Esophagus muscularis mucosa (tissue), 4 donors: ENCODE data around the gene OR6S1. TPM values are rescaled to one million over a fixed set of nuclear protein-coding genes. Genes with fewer than 3 reads are reported as not detected.

Experiments
- DNase-seq: peaks from one replicate; pipeline ENCODE4 v3.0.0-alpha.2; 2017; ENCODE audit errors: extremely low spot score
- H3K27ac ChIP-seq, 4 donors: fragments of 200-600 bp; sonication (generic); replicated peaks in 1 of 4; 1 replicate in 3 of 4; 2 replicates in 1 of 4; pipeline ENCODE4 v1.5.1; 2016 to 2019; ENCODE audit warnings: mild to moderate bottlenecking in 1 of 4
- H3K27me3 ChIP-seq, 4 donors: fragments of 200-600 bp; sonication (generic); one replicate each; pipeline versions ENCODE4 v1.5.1 to v1.6.0; 2016 to 2019
- H3K36me3 ChIP-seq, 4 donors: fragments of 200-600 bp; sonication (generic); one replicate each; pipeline ENCODE4 v1.5.1; 2016 to 2019
- H3K4me1 ChIP-seq, 4 donors: fragments of 200-600 bp; sonication (generic); one replicate each; pipeline ENCODE4 v1.5.1; 2016 to 2019
- H3K4me3 ChIP-seq, 4 donors: fragments of 200-600 bp; sonication (generic); 1 replicate in 2 of 4; 2 replicates in 2 of 4; pipeline ENCODE4 v1.5.1; 2016 to 2019; ENCODE audit warnings: mild to moderate bottlenecking in 4 of 4, moderate library complexity in 1 of 4
- H3K9me3 ChIP-seq, 4 donors: fragments of 200-600 bp; sonication (generic); 1 replicate in 3 of 4; 2 replicates in 1 of 4; pipeline ENCODE4 v1.5.1; 2016 to 2019
- EP300 ChIP-seq: sonication (generic); formaldehyde crosslinking; IDR thresholded peaks from one replicate; pipeline ENCODE4 v1.6.1; 2017; ENCODE audit warnings: antibody characterized with exemption
- POLR2A ChIP-seq: fragments of 450-650 bp; IDR thresholded peaks from one replicate; pipeline ENCODE4 v1.6.1; 2017; ENCODE audit warnings: antibody characterized with exemption, moderate library complexity, mild to moderate bottlenecking, low read depth
- POLR2AphosphoS5 ChIP-seq, 2 donors: sonication (generic); formaldehyde crosslinking; IDR thresholded peaks; one replicate each; pipeline ENCODE4 v1.6.1; 2017; ENCODE audit warnings: antibody characterized with exemption in 2 of 2
- WGBS: methylation state at CpG from one replicate; pipeline ENCODE4 v1.1.5; 2018; 5-methylcytosine and 5-hydroxymethylcytosine counted together
- intact Hi-C: fragments of 100-400 bp; cut with DNase I; formaldehyde crosslinking; loops from one replicate; pipeline ENCODE4 v1.15.1; 2023
- total RNA-seq, 4 donors: library from RNA; depleted of rRNA; stranded (reverse); fragments of >200 nt; gene quantifications; one replicate each; pipeline versions ENCODE4 v1.1.0 to v1.2.1, GENCODE V29; 2016
- TF ChIP-seq, protein P1 (sequence below), 3 experiments: fragments of 200-600 bp in 2 of 3; fragments of 450-650 bp in 1 of 3; sonication (generic) in 2 of 3; IDR thresholded peaks; one replicate each; pipeline ENCODE4 v1.5.1; 2017 to 2019; ENCODE audit warnings: antibody characterized with exemption in 3 of 3, mild to moderate bottlenecking in 2 of 3, moderate library complexity in 1 of 3

OR6S1 gene
- total RNA-seq, 4 donors from 2014 or later = not detected

DNA sequence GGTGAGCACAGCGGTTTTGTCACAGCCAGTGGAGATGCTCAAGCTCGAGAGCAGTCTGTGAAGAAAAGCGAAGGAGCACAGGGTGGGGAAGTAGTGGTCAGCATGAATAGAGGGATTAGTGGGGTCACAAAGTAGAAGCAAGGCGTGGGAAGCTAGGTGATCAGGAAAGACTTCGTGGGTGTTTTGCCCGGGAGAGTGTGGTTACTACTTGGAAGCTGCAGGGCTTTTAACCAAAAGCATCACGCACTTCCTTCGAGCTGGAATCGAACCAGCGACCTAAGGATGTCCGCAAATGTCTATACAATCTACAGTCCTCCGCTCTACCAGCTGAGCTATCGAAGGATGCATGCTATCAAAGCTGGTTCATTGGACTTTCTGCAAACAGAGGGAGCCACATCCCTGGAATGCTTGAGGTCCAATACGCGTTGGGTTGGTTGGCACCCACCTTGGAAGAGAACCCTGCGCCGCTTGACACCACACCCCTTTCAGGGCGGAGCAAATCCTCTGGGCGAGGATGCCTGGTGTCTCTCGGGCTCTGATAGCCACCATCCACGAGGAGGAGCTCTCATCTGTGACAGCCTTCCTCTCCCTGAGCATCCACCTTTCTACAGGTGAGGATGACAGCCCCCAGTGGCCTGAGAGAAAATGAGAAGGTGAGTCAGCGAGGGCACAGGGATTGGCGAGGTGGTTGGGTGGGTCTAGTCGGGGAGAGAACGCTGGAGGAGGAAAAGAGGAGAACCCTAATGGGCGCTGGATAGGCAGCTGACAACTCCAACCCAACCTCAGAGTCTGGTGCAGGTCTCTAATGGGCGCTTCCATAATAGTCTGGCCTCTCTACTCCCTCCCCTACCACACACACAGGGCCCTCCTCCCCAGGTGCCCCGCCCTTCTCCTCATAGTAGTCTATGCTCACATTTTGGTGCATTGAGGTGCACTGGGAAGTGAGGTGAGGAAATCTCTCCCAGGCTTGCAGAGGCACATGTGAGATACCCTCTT, 16.0 kb upstream of the OR6S1 start:
- no peak overlapping the region for H3K27ac ChIP-seq
- H3K36me3 ChIP-seq = no peaks in the 10 kb centered on the region
- H3K4me3 ChIP-seq = no peak overlapping the region
- peaks cover 0 to 92% (median 60%) of the 10 kb centered on the region in 4 donors for H3K27me3 ChIP-seq
- peaks cover 0 to 13% (median 7%) of the 10 kb centered on the region in 4 donors for H3K4me1 ChIP-seq
- peak; percentile 83 for DNase-seq
- 27% methylated on average over 19 of the region's 28 CpGs for WGBS
- intact Hi-C loops = no loop called here
- no peaks in the 10 kb centered on the region for H3K9me3 ChIP-seq
- TF ChIP-seq, protein P1, sequence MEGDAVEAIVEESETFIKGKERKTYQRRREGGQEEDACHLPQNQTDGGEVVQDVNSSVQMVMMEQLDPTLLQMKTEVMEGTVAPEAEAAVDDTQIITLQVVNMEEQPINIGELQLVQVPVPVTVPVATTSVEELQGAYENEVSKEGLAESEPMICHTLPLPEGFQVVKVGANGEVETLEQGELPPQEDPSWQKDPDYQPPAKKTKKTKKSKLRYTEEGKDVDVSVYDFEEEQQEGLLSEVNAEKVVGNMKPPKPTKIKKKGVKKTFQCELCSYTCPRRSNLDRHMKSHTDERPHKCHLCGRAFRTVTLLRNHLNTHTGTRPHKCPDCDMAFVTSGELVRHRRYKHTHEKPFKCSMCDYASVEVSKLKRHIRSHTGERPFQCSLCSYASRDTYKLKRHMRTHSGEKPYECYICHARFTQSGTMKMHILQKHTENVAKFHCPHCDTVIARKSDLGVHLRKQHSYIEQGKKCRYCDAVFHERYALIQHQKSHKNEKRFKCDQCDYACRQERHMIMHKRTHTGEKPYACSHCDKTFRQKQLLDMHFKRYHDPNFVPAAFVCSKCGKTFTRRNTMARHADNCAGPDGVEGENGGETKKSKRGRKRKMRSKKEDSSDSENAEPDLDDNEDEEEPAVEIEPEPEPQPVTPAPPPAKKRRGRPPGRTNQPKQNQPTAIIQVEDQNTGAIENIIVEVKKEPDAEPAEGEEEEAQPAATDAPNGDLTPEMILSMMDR (IDR thresholded peaks at IDR 0.05) = peak in 1 of 3 experiments; percentile 9
- TF ChIP-seq POLR2AphosphoS5 (IDR thresholded peaks at IDR 0.05) (no peak), POLR2A (no peak)

DNA sequence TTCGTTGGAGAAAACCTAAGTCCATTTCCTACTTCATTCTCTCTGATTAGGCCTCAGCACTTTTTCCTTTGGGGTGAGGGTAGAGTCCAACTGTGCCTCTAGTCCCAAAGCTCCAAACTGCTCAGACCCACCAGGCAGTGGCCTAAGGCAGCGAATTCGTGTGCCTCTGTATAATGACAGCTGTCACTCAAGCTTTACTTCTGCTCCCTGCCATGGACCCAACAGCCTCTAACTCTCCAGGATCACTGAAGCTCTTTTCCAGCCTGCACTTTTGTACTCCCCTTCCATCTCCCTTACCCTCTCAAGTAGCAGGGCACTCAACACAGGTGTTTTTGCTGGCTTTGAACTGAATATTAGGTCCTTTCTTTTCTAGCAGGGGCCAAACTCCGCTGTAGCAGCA, 14.8 kb upstream of the OR6S1 start:
- Histone ChIP-seq H3K4me1 (peaks cover 0 to 13% (median 6%) of the 10 kb centered on the region in 4 donors), H3K27ac (no peak overlapping the region), H3K4me3 (no peak overlapping the region), H3K36me3 (no peaks in the 10 kb centered on the region), H3K27me3 (peaks cover 0 to 93% (median 54%) of the 10 kb centered on the region in 4 donors), H3K9me3 (no peaks in the 10 kb centered on the region)
- no peak for TF ChIP-seq EP300
- TF ChIP-seq, protein P1 (IDR thresholded peaks at IDR 0.05) = no peak
- no peak for TF ChIP-seq POLR2A
- TF ChIP-seq POLR2AphosphoS5 (IDR thresholded peaks at IDR 0.05) = no peak
- intact Hi-C loops = no loop called here
- DNase-seq = no peak
- 77% methylated on average over 4 of the region's 4 CpGs for WGBS

DNA sequence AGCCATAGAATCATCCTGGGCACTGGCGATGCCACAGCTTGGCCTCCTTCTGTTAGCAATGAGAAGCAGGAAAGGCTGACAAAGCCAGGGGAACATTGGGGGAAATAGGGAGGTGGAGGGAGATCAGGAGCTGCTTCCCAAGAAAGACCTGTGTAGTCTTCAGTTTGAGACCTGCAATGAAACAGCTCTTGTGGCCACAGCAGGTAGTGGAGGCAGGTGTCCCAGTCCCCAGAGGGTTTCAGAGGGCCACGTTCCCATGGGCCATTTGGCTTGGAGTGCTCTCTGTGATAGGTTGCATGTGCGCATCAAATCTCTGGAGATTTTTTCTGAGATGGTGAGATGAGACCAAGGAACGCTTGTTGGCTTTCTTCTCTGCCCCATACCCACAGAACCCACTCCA, 14.4 kb upstream of the OR6S1 start:
- Histone ChIP-seq H3K27me3 (peaks cover 0 to 93% (median 52%) of the 10 kb centered on the region in 4 donors), H3K36me3 (no peaks in the 10 kb centered on the region), H3K4me3 (no peak overlapping the region), H3K4me1 (peaks cover 0 to 13% (median 6%) of the 10 kb centered on the region in 4 donors), H3K27ac (no peak overlapping the region), H3K9me3 (no peaks in the 10 kb centered on the region)
- intact Hi-C loops = no loop called here
- no peak for TF ChIP-seq POLR2AphosphoS5 (IDR thresholded peaks at IDR 0.05)
- no peak for TF ChIP-seq POLR2A
- no peak for TF ChIP-seq EP300
- TF ChIP-seq, protein P1 (IDR thresholded peaks at IDR 0.05) = no peak
- 66% methylated on average over 4 of the region's 4 CpGs for WGBS
- DNase-seq = peak; percentile 84

DNA sequence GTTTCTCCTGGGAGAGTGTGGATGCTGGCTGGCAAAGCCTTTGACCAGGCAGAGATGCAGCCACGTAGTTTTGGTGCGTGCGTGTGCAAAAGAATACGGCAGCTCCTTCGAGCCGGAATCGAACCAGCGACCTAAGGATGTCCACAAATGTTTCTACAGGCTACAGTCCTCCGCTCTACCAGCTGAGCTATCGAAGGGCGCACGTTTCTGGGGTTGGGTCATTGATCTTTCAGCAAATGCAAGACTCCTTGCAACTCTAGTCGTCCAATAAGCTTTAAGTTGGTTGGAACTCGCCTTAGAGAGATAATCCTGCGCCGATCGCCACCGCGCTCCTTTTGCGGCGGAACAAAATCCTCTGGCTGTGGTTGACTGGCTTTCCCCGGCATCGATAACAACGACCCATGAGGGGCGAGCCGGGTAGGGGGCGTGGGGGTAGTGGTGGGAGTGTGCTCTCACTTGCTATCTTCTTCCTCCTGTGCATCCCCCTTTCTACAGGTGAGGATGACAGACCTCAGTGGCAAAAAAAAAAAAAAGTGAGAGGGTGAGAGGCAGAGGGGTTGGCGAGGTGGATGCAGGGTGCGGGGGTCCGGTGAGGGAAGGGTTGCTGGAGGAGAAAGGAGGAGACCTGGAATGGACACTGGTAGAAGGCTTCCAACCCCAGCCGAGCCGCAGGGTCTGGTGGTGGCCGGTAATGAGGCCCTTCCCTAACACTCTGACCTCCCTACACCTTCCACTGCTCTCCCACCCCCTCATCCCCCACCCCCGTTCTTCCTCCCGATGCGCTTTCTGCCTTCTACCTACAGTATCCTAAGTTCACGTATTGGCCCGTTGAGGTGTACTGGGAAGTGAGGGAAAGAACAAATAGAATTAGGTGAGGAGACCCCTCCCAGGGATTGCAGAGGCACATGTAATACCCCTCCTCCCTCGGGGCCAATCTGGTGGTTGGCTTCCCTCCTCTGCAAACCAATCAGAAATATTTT, 11.8 kb upstream of the OR6S1 start:
- 4% methylated on average over 36 of the region's 39 CpGs for WGBS
- Histone ChIP-seq H3K27ac (no peak overlapping the region), H3K36me3 (no peaks in the 10 kb centered on the region), H3K4me1 (peaks cover 0 to 13% (median 6%) of the 10 kb centered on the region in 4 donors), H3K27me3 (peaks cover 0 to 85% (median 41%) of the 10 kb centered on the region in 4 donors), H3K9me3 (no peaks in the 10 kb centered on the region), H3K4me3 (peak overlapping the region in 1 of 4 donors; percentile 7)
- DNase-seq = peak; percentile 47
- no peak for TF ChIP-seq POLR2AphosphoS5 (IDR thresholded peaks at IDR 0.05)
- TF ChIP-seq EP300 = no peak
- TF ChIP-seq, protein P1 (IDR thresholded peaks at IDR 0.05) = no peak
- TF ChIP-seq POLR2A = no peak
- intact Hi-C loops = no loop called here
